COLO668 (cell line): Measurements from ENCODE around the gene KLK4.

Source experiments
- DNase-seq: peaks from one replicate; lab custom pipeline; 2025; ENCODE audit not compliant: unreplicated experiment; lab: John Stamatoyannopoulos, UW

The KLK4 gene

GRCh38 chr19:50911206-50912101 lies at the start of gene KLK4:
Gene KLK4 (minus strand): TSS chr19:50911395. CDS start chr19:50910738, 657 bp downstream.
- DNase-seq, result no peak

GRCh38 chr19:50959731-50960500 lies 48.7 kb upstream of the KLK4 start:
- DNase-seq, result no peak

- DNase-seq, result no peak
These were observed 46.4 kb upstream of the KLK4 start for GRCh38 chr19:50957587-50957986.

GRCh38 chr19:50952910-50953309 lies 41.7 kb upstream of the KLK4 start, which contains the start of gene KLK5:
Gene KLK5 (minus strand): TSS chr19:50953038. CDS start chr19:50952657, 381 bp downstream.
- DNase-seq, result no peak

GRCh38 chr19:50949861-50950260 lies 38.7 kb upstream of the KLK4 start:
- no peak for DNase-seq

- DNase-seq, result no peak
These were observed 35.9 kb upstream of the KLK4 start for GRCh38 chr19:50947123-50947522.

GRCh38 chr19:50944795-50945194 lies 33.6 kb upstream of the KLK4 start:
- no peak for DNase-seq

GRCh38 chr19:50943074-50943828 lies 32.1 kb upstream of the KLK4 start:
- DNase-seq, result no peak

- DNase-seq, result no peak
These were observed 28.4 kb upstream of the KLK4 start for GRCh38 chr19:50939596-50939995.

GRCh38 chr19:50933640-50934039 lies 22.4 kb upstream of the KLK4 start:
- DNase-seq, result no peak

GRCh38 chr19:50932690-50933083 lies 21.5 kb upstream of the KLK4 start:
- no peak for DNase-seq

- DNase-seq, result no peak
These were observed 21.0 kb upstream of the KLK4 start for GRCh38 chr19:50932018-50932689.

GRCh38 chr19:50931023-50931422 lies 19.8 kb upstream of the KLK4 start:
- DNase-seq, result no peak

- DNase-seq, result no peak
These were observed 17.6 kb upstream of the KLK4 start for GRCh38 chr19:50928831-50929230.

- no peak for DNase-seq
These were observed 14.9 kb upstream of the KLK4 start for GRCh38 chr19:50926144-50926543.

GRCh38 chr19:50925734-50926133 lies 14.5 kb upstream of the KLK4 start:
- no peak for DNase-seq

- no peak for DNase-seq
These were observed 13.4 kb upstream of the KLK4 start for GRCh38 chr19:50924586-50924985.

- peak; percentile 91 for DNase-seq
These were observed 11.2 kb upstream of the KLK4 start for GRCh38 chr19:50922317-50922853.

GRCh38 chr19:50921426-50922316 lies 10.5 kb upstream of the KLK4 start:
- DNase-seq, result peak; percentile 68
